Jurkat, Clone E6-1 (cell line): Measurements from ENCODE around the gene DENND11.
A peak's percentile ranks its signal among the peaks of the same experiment; 100 is the strongest.

Source experiments
- DNase-seq: peaks from one replicate; pipeline ENCODE4 v3.0.0-alpha.2; 2011; ENCODE audit warnings: low read depth, low spot score
- H3K4me3 ChIP-seq: 2 replicates; pipeline ENCODE4 v1.5.1; 2011; ENCODE audit warnings: mild to moderate bottlenecking, low read length, control low read depth, moderate library complexity

Gene DENND11

DNA sequence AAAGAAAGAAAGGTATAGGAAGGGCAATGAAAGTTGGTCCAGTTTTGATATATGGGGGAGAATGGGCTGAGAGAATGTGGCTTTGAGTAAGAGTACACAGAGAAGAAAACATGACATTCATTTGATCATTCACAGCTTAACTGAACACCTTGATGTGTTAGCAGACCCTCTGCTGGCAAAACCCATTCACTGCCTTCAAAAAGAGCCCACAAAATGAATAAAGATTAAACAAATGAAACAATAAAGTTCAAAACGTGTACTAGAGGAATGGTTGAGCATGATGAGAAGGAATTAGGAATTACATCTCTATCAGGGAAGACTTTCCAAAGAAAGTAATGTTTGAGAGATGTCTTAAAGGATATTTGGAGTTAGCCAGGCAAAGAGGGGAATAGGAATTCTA is 8.3 kb upstream of the DENND11 start:
- no peak overlapping the region for H3K4me3 ChIP-seq
- no peak for DNase-seq

DNA sequence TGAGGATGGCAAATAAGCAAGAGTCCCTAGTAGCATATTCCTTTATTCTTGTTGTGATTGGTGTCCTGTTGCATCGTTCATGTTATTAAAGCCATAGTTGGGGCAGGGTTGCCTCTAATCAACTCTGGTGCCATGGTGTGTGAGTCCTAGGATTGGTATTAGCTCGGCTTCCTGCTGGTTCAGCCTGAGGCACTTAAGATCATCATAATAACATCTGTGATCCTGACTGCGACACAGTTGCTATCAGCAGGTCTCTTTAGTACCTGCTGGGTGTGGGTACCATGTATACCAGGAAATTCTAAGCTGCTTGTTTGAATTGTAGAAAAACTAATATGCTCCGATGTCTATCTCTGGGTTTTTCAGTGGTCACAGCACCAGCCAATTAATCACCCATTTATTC is 7.8 kb upstream of the DENND11 start:
- H3K4me3 ChIP-seq: no peak overlapping the region
- no peak for DNase-seq

DNA sequence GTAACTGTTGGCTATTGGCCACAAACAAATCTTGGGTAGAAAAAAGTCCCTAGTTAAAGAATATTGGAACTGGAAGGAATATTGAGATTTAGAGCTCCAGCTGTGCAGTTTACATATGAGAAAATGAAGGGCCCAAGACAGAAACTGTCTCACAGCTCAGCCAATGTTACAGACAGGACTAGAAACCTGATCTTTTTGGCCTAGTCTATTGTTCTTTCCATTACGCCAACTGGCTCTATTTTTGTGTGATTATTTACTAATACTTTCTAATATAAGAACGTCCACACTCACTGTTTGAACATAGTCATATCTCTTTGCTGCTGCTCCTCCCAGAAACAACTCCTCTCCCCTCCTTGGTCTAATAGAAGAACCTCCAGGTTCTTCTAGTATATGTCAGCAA is 7.4 kb upstream of the DENND11 start:
- no peak overlapping the region for H3K4me3 ChIP-seq
- DNase-seq: no peak

DNA sequence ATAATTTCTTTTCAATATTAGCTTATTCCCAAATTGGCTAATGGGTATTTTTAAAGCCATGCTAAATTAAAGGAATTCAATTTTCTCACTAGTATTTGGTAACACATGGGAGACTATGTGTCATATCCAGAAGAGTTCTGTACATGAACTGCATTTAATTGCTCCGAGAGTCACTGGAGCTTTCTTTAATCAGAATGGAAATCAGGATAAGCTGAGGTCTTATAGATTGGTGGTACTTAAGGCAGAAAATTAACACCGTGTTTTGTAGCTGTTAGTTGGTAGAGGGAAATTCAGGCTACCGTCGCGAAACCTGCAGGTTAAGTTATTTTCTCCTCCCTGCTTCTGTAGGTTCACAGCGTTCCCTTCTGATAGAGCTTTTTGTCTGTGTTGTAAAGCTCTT is 6.4 kb upstream of the DENND11 start, which contains the start of gene WEE2:
Gene WEE2 (plus strand): TSS at position 3 of the 400 bp plus-strand sequence. CDS start 406 bp downstream, outside the sequence.
- H3K4me3 ChIP-seq: no peak within 1 kb of the TSS
- DNase-seq: no peak

DNA sequence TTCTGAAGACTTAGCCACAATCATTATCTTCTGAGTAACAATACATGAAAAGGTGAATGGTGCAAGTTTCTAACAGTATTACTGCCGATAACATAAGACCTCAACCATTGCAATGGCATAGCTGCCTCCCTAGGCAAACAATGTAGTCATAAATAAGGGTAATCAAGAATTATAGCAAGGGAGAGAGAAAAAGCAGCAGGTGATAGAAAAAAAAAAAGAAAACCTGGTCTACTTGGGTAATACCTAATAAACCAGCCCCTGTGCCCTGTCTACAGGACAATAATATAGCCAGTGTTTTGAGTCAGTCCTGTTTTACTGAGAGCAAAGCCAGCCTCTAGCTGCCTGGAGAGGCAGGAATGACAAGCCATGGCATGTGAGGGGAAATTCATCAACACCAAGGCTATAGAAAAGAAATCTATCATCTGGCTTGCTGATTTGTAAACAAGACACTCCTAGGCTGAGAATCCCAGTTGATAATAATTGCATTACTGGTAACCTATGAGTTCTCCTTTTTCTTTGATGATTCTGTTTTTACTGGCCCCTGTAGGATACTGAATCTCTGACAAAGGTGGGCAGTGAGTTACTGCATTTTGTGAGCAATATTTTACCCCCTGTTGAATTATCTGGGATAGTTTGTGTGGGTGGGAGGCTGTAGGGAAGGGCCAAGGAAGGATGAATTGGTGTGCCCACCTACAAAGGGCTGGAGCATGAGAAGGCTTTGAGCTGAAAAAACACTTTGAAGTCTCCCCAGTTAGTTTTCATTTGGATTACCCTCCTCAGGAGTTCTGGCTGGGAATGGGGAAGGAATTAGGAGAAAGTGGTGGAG is 4.5 kb upstream of the DENND11 start:
- no peak overlapping the region for H3K4me3 ChIP-seq
- no peak for DNase-seq

DNA sequence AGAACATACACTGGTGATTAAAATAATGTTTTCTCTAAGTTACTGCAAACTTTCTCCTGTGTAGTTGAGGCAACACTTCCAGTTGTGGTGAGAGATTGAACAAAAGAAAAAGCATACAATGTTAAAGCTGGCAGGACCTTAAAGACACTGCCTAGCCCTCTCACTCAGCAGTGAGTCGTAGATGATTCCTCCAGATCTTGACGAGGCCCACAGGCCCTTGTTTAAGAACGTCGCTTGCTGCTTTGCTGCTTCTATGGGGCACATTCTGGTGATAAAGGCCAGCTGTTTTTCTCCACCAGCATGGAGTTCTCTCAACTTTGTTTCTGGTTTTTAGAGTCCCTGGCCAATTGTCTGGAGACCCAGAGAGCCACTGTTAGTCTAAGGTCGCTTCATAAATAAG is 2.8 kb upstream of the DENND11 start:
- DNase-seq: no peak
- no peak overlapping the region for H3K4me3 ChIP-seq

DNA sequence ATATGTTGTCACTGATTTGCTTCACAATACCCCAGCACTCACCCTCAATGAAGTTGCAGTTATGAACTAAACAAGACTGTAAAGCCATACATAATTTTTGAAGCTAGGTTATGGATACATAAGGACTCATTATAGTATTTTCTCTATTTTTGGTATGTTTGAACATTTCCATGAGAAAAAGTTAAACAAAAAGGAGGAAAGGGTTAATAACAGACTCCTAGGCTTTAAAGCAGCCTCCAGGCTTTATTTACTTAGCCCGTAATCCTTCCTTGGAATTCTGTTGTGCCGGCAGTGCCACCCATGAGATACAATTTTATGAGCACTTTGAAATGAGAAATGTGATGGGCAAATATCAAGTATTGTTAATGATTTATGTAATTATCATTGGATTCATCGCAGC is 2.1 kb upstream of the DENND11 start:
- DNase-seq: no peak
- H3K4me3 ChIP-seq: no peak overlapping the region

DNA sequence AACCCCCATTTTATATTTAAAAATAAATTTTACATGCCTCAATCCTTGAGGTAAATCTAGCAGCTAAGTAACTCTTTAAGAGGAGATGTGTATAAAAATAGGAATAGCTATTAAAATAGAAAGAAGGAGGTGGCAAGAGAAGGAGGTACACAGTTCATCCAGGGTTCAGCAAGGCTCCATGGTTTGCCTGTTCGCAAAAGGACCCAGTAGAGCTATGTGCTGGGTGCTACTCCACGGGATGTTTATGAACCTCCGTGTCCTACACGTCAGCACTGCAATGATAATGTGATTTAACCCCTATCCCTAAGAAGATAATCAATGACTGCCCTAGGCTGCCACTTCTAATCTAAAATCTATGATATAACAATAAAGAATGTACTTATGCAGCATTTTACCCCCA is 926 bp upstream of the DENND11 start:
- DNase-seq: no peak
- no peak overlapping the region for H3K4me3 ChIP-seq

DNA sequence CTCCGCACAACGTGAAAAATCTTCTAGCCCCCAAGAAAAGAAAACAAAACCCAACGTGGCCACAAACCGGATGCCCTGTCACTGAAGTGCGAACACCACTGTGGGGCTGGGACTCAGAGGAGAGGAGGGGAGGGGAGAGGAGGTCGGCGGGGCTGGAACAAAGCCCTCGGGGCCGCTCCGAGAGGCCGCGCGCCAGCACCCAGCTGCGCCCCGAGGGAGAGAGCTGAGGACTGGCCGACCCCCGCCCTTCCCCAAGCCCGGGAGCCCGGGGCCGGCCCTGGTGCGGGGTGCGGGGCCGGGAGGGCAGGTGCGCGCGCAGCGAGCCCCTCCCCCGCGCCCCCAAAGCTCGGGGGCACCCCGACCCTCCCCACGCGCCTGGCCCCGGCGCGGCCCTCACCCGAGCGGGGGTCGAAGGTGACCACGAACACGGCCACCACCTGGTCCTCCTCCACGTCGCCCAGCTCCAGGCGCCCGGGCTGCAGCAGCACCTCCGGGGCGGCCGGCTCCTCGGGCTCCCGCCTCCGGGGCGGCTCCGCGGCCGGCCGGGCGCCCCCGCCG is 398 bp downstream of the DENND11 start:
- peak overlapping the region; percentile 55 for H3K4me3 ChIP-seq
- DNase-seq: peak; percentile 54

DNA sequence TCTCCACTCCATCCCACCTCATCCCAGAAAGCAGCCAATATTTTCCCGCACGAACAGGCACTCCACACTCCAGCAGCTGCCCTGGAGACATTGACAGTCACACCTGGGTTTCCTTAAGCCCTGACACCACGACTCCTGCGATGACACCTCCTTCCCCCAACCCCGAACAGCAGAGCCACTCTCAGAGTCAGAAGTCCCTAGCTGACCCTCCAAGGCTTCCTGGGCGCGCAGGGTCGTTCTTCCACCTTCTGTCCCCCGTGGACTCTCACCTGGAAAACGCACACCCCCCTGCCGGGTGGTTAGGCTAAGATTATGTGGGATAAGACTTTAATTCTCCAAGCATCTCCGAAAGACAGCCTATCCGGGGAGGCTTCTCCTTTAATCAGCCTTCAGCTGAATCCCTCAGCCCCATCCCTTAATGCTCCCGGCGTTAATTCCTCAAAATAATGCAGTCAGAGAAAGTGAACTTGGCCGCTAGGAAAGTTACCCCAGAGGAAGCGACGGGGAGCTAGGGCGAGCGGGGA is 1.1 kb downstream of the DENND11 start:
- DNase-seq: no peak
- H3K4me3 ChIP-seq: peak overlapping the region; percentile 55

DNA sequence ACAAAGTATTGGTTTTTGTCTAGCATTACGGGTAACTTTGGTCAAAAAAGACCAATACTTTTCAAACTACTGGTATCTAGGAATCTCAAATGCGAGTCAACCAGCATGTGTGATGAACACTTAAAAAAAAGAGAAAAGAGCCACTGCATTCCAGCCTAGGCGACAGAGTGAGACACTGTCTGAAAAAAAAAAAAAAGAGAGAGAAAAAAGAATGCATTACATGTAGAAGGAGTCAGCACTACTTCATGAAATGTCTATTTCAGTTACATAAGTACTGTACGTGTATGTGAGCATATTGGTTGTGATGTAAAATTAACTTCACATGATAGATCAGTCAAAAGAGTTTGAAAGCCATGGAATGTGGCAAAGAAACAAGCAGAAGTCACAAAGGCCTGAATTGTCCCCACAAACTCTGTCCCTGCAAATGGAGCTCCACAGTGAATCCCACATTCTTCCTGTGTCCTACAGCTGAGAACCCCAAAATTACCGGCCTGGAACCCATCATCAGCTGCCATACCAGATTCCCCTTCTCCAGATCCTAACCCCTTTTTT is 1.6 kb downstream of the DENND11 start:
- H3K4me3 ChIP-seq: no peak overlapping the region
- no peak for DNase-seq

DNA sequence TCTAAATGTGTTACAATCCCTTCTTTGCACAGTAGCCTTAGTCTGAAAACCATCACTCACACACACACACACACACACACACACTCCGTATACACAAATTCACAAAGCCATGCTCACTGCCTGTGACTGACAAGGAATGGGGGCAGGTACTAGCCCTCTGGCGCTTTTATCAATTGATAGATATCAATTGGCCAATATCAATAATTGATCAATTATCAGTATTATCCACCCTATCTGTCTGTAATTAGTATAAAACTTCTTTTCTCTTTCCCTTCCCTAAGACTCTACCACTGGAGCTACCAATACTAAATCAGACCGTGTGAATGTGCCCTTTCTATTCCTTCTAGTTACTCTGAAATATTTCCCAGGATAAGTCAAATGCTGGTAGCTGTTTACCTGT is 2.1 kb downstream of the DENND11 start:
- H3K4me3 ChIP-seq: no peak overlapping the region

DNA sequence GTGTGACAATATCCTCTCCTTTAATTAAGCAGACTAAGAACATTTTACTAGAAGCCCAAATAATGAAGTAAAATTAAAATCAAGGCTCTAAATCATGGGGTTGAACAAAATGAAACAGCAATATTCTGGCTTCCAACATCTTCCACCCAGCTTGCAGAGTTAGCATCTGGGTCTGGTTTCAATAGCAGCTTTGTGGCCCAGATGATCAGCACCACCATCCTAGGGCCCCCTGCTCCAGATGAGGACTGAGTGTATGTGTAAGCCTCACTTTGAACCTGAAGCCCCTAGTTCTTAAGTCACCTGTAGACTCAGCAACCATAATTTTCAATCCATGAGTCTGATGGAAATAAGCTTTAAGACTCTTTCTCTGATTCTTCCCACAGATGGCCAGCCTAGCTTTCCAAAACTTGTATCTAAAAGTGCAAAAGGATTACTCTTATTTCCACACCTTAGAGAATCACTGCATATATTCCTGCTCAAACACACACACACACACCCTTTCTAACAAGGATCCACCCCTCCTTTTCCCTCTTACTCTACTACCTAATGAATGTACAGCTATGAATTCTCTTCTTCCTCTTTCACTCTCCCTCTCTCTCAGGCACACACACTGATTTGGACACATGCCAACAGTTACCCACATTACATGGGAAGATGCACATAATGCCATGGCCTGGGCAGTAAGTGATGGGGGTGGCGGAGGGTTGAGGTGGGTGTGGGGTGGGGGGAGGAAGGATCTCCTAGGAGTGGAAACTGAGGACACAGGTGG is 3.5 kb downstream of the DENND11 start:
- no peak overlapping the region for H3K4me3 ChIP-seq
- no peak for DNase-seq

More for the DNA sequence above, 2.1 kb downstream of the DENND11 start:
- DNase-seq: no peak

DNA sequence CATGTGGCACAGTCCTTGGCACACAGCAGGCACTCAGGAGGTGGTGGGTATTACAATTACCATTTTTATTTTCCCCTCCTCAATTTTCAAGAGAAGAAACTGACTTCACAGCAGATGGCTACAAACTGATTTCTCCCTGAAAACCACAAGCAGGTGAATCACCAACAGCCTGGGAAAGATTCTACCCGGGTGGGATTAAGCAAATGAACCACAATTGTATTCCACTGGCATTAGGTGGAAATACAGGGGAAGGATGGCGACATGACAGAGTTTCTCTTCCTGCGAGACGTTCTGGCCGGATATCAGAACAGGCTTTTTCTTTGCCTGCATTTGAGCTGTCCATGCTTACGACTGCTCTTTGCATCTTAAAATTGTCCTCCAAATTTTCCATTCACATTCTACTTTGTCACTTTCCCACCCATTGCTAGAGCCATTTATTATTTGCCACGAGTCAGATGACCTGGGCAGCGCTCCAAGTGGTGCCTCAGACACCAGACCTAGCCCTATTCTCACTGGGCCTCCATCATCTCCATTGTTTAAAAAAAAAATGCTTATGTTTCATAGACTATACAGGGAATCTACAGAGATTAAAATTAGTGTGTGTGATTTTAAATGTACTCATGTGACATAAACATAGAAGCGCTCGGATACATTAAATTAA is 4.6 kb downstream of the DENND11 start:
- no peak overlapping the region for H3K4me3 ChIP-seq
- no peak for DNase-seq

DNA sequence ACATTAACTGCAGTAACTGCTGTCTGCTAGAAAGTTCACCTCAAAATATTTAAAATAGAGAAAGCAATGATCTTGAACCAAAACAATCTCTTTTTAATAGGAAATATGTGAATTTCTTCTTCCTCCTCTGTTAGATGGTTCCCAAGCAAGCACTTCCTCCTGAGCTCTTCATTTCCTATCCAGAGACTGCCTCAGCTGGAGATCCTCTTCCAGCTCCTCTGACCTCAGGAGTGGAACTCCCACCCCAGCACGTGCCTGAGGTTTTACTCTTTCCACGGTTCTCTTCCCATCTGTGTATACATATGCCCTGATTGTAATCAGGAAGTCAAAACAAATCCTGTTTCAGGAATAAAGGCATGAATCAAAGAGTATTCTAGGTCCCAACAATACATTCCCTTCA is 5.6 kb downstream of the DENND11 start:
- no peak overlapping the region for H3K4me3 ChIP-seq
- no peak for DNase-seq

DNA sequence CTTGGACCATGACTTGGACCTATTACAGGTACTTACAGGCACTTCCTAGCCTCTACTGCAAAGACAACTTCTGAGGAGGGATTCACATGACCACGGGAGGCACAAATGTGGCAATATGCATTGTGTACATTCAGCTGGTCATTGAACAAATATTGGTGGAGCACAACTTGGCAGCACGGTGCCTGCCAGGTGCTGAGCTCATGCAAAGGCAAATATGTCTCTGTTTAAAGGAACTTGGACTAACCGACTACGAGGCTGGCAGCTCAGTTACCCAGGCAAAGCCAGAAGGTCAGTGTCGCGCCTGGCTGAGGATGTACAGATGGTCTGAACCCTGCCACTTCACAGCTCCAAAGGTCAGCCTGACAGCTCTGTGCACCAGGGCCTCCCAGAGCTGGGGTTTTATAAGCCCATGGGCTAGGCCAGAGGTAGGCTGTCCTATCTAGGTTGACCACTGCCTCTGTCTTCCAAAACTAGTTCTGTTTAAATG is 6.1 kb downstream of the DENND11 start:
- H3K4me3 ChIP-seq: no peak overlapping the region
- DNase-seq: no peak

DNA sequence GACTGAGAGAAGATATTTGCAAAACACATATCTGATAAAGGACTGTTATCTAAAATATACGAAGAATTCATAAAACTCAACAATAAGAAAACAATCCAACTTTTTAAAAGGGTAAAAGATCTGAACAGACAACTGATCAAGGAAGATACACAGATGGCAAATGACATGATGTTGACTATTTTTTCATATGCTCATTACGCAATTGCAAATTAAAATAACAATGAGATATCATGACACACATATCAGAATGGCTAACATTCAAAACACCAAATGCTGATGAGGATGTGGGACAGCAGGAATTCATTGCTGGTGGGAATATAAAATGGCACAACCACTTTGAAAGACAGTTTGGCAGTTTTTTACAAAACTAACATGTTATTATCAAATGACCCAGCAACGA is 8.9 kb downstream of the DENND11 start:
- no peak for DNase-seq
- no peak overlapping the region for H3K4me3 ChIP-seq

DNA sequence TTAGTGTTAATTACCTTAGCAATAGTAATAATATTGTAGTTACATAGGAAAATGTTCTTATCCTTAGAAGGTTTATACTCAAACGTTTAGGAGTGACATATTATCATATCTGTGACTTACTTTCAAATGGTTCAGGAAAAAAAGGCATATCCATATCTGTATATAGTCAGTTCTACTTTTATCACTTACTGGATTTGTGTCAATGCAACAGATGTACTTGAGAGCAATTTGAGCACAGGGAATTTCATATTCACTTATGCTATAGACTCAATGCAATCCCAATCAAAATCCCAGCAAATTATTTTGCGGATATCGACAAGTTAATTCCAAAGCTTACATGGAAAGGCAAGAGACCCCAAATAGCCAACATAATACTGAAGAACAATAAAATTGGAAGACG is 10.0 kb downstream of the DENND11 start:
- no peak for DNase-seq
- H3K4me3 ChIP-seq: no peak overlapping the region

DNA sequence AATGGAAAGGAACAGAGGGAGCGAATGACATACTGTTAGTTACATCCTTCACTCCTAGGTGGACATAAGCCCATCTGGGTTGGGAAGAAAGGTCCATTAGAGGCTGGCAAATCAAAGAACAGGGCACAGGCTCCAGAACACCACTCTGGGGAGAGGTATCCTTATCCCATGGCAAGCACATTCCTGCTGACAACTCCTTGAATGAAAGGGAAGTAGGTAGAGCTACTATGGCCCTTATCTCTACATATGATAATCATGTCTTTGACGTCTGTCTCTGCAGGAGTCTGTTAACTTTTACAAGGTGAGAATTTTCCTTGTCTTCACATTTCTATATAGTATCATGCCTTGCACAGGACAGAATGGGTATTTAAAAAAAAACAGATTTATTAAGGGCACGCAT is 10.4 kb downstream of the DENND11 start:
- no peak for DNase-seq
- no peak overlapping the region for H3K4me3 ChIP-seq
